Measurements from ENCODE around the gene SGO2.
"Not testable (repeated sequence)": the region's sequence is repeated elsewhere in the genome, so short reads cannot be mapped to it uniquely, and the experiment has no call there.

SGO2 gene

DNA sequence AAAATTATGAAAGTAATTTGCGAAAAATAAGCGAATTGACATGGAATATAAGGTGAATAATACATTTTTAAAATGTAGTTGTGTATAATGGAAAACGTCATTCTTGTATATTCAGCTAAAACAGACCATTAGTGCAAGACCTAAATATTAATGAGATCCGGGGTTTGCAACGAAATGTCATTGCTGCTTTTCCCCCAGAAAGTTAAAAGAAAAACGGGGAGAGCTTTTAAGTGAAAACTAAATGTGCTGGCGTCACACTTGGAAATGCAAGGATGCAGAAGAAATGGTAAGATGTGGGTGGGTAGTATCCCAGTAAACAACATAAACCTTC lies 491 bp upstream of the SGO2 start:
- DNase-seq: no peak

- DNase-seq: no peak
Measured at GRCh38 chr2:200528228-200528627, 2.2 kb downstream of the SGO2 start.

GRCh38 chr2:200533754-200534153 lies 7.7 kb downstream of the SGO2 start:
- no peak for DNase-seq

DNA sequence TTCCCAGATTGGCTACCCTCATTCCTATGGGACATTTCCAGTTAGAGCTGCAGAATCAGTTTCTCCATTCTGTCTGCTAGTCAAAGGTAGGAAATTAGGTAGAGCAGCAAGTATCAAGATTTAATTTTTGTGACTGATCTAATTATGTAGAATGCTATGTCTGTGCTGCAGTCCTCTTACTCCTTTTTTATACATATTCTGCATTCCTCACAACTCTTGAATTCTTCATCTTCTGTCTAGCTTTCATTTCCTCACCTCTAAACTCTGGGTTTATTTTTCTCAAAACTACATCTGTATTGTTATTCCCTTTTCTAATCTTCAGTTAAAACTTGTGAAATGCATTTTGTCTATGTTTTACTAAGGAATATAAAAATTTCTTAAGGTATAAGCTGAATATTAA lies 8.6 kb downstream of the SGO2 start:
- no peak for DNase-seq

GRCh38 chr2:200538139-200538538 lies 12.1 kb downstream of the SGO2 start:
- no peak for DNase-seq

GRCh38 chr2:200540793-200541192 lies 14.8 kb downstream of the SGO2 start:
- no peak for DNase-seq

DNA sequence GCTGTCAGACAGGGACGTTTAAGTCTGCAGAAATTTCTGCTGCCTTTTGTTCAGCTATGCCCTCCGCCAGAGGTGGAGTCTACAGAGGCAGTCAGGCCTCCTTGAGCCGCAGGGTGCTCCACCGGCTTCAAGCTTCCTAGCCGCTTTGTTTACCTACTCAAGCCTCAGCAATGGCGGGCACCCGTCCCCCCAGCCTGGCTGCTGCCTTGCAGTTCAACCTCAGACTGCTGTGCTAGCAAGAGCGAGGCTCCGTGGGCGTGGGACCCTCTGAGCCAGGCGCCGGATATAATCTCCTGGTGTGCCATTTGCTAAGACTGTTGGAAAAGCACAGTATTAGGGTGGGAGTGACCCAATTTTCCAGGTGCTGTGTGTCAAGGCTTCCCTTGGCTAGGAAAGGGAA lies 40.6 kb downstream of the SGO2 start:
- not testable (repeated sequence) for DNase-seq

DNA sequence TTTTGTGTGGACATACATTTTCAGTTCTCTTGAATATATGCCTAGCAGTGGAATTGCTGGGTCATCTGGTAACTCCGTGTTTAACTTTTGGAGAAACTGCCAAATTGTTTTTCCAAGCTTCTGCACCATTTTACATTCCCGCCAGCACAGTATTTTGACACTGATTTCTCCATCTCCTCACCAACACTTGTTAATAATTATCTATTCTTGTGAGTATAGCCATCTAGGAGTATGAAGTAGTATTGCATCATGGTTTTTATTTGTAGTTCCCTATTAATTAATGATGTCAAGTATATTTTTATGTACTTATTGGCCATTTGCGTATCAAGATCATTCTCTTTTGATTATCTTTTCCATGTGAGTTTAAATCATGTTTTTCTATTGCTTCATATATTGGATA lies 41.9 kb downstream of the SGO2 start:
- no peak for DNase-seq

DNA sequence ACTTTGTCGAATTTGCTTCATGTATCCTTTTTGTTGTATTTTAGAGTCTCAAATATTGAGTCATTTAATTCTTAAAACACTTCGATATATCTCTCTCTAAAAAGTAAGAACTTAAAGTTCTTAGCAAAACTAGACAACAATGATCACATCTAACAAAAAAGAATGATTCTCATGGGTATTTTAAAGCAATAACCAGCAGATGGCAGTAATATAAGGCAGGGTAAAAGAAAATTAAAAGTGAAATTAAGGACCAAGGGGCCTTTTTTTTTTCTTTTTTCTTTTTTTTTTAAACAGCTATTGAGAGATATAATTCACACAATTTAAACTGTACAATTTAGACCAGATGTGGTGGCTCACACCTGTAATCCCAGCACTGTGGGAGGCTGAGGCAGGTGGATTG lies 50.0 kb downstream of the SGO2 start:
- DNase-seq: no peak

- DNase-seq: no peak
Measured at GRCh38 chr2:200577027-200577426, 51.0 kb downstream of the SGO2 start.

DNA sequence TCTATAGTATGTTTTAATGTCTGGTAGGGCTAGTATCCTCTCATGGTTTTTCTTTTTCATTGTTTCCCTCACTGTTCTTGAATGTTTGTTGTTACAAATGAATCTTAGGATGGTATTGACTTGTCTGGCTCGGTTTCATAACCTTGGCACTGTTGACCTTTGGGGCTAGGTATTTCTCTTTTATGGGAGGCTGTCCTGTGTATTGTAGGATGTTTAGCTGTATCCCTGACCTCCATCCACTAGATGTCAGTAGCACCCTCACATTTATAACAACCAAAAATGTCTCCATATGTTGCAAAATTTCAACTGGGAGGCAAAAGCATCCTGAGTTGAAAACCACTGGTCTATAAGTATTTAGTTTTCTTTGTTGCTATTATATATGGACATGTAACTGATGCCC lies 52.8 kb downstream of the SGO2 start:
- no peak for DNase-seq

DNA sequence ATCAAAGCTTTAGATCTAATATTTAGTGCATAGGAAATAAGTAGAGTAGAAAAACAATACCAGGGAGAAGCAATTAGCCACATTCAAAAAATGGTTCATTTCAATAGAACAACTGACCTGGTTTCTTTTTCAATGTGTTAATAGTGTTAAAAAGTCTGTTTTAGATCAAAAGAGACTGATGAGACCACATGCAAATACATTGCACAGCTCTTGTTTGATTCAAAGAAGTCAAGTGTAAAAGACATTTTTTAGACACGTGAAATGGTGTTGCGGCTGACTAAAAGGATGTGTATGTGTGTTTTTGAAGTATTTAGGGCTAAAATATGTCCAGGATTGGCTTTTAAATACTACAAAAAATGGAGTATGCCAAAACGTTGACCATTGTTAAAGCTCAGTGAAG lies 58.6 kb downstream of the SGO2 start:
- no peak for DNase-seq

GRCh38 chr2:200585340-200585729 lies 59.3 kb downstream of the SGO2 start:
- no peak for DNase-seq

GRCh38 chr2:200585730-200586643 lies 60.0 kb downstream of the SGO2 start, which contains the start of gene AOX1:
AOX1 (plus strand) TSS chr2:200586014; CDS start chr2:200586109, 95 bp downstream.
- peak; percentile 81 for DNase-seq

DNA sequence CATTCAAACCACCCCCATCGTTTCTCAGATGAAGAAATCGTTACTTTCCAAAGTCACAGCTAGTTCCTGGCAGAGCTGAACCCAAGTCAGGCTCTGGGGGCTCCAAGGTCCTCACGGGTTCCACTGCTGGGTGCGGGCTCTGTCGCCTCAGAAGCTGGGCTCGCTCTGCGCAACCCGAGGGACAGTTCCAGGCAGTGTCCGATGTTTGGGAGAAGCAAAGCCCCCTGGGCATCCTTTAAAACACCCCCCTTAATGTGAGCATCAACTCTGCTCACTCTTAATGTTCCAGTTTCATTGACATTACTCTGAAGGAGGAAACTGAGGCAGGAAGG lies 60.6 kb downstream of the SGO2 start:
- DNase-seq: no peak

DNA sequence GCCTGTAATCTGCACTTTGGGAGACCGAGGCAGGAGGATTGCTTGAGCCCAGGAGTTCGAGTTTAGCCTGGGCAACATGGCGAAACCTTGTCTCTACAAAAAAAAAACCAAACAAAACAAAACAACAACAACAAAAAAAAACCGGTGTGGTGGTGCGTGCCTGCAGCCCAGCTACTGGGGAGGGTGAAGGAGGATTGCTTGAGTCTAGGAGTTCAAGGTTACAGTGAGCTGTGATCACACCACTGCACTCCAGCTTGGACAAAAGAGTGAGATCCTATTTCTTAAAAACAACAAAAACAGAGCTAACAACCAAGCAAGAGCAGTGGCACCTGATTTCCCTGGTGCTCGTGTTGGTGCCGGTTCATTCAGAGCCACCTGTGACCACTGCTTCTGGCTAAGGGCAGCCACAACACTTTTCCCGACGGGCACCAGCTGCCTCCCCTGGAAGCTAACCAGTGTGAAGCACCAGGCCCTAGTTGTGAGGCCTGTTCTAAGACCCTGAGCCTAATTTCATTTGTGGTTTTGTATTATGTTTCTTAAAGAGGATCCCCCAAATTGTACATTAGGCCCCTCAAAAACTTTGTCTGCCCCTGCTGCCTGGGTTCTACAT lies 61.1 kb downstream of the SGO2 start:
- DNase-seq: no peak

DNA sequence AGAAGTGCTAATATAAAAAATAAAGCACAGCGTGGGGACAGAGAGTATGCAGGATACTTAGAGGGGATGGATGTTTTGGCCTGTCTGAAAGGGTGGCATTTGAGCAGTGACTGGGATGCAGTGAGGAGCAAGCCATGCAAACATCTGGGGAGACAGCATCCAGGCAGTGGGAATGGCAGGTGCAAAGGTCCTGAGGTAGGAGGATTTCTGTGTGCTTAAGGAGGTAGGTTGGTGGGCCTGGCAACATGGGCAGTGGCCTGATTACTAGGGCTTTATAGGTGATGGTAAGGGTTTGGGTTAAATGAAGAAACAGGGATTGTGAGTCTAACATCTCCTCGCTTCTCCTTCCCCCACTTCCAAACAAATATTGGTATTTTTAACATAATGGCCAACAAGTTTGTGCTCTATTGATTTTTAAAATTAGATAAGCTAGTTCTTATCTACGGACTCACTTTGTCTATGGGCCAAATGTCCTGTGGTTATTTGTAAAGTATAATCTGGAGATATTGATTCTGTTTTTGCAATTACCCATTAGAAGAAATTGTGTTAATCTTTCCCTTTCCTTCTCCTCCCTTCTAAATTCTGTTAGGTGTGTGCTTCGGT lies 62.2 kb downstream of the SGO2 start:
- DNase-seq: no peak

GRCh38 chr2:200590090-200590489 lies 64.1 kb downstream of the SGO2 start:
- DNase-seq: no peak

DNA sequence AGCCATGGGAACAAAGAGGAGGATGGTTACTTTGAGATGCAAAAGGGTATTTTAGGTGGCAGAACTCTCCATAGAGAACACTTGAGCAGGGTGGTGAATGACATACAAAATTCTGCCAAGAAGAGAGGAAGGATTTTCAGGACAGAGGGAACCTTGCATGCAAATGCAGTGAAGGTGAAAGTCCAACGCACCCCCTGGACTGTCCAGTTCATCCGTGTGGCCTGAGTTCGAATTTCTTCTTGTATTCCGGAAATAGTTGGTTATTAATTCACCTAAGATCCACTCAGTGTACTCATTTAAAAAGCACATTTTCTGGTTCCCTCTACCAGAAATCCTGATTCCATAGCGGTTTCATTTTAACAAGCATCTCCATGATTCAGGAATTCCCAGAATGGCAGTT lies 65.3 kb downstream of the SGO2 start:
- no peak for DNase-seq

GRCh38 chr2:200592406-200593075 lies 66.5 kb downstream of the SGO2 start:
- no peak for DNase-seq

DNA sequence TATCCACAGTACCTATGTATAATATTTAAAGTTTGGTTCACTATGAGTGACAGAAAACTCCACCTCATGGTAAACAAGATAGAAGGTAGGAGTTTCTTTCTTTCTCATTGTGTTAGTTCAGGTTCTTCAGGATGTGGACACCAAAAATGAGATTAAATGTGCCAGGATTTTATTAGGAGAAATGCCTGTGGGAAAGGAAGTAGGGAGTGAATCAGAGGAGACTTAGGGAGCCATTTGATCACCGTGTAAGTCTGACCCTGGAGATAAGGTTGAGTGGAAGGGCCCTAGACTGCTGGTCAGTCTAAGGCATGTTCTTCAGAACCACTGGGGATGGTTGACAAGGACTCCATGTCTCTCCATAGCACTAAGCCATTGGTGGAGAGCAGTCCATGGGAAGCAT lies 67.9 kb downstream of the SGO2 start:
- DNase-seq: no peak

GRCh38 chr2:200595913-200596312 lies 69.9 kb downstream of the SGO2 start:
- DNase-seq: no peak

GRCh38 chr2:200596774-200597570 lies 71.0 kb downstream of the SGO2 start:
- DNase-seq: no peak

Data from NCI-H2227 treated with DMSO at 0.1 percent for 48 hours (cell line).